CD1c-positive myeloid dendritic cell (primary cell): Measurements from ENCODE around the gene PACSIN3.
A peak's percentile ranks its signal among the peaks of the same experiment; 100 is the strongest.

Experiments
- DNase-seq: peaks from one replicate; pipeline ENCODE4 v3.0.0-alpha.2; 2016; ENCODE audit errors: extremely low spot score

Gene PACSIN3

GRCh38 chr11:47152953-47153950 is 33.0 kb downstream of the PACSIN3 start:
- DNase-seq, result peak; percentile 73

GRCh38 chr11:47152126-47152952 is 33.9 kb downstream of the PACSIN3 start:
- DNase-seq, result no peak

- DNase-seq, result no peak
These were observed 36.5 kb downstream of the PACSIN3 start for GRCh38 chr11:47149782-47150181.

- DNase-seq, result no peak
These were observed 37.2 kb downstream of the PACSIN3 start for GRCh38 chr11:47148903-47149531.

DNA sequence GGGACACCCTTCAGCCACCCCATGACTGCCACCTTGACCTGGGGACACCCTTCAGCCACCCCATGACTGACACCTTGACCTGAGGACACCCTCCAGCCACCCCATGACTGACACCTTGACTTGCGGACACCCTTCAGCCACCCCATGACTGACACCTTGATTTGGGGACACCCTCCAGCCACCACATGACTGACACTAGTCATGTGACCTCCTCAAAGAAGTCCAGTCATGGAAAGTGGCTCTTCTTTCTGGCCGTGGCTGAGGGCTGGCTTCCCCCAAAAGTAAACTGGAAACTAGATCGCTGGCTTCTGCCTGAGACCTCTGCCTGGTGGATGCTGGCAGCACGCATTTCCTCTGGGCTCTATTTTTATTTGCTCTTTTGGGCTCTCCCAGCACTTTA is 38.0 kb downstream of the PACSIN3 start:
- DNase-seq, result no peak

- DNase-seq, result no peak
These were observed 38.6 kb downstream of the PACSIN3 start for GRCh38 chr11:47147681-47148080.

DNA sequence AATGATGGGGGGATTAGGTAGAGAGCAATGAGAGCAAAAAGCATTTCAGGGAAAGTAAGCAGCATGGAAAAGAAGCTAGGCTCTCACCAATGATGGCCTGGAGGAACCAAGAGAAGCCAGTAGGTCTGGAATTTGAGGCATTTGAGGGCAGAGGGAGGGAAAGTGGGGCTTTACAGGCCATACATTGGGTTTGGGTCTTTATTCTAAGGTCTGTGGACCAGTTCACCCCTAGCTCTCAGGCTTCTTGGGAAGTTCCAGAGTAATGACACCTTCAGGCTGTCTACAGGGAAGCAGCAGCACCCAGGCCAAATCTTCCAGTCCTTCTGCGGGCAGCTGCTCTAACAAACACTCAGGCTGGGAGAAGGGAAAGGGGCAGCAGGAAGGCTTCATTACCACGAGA is 39.0 kb downstream of the PACSIN3 start:
- no peak for DNase-seq

- no peak for DNase-seq
These were observed 41.7 kb downstream of the PACSIN3 start for GRCh38 chr11:47144541-47144940.

- DNase-seq, result no peak
These were observed 42.9 kb downstream of the PACSIN3 start for GRCh38 chr11:47143322-47143721.

DNA sequence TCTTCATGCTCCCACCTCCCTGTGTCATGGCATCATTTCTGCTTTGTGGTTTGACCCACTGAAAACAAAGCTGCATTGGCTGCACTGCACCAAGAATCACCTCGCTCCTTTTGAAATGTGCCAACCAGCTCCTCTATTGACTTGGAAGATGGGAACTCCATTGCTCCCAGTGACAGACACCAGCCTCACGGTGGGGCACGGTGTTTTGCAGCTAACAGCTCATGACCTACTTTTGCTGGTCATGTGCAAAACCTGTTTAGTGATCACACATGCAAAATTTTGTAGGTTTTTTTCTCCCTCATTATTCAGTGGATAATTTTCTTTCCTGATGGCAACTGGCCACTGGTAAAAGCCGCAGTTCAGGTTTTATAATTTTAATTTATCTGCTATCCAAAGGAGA is 46.4 kb downstream of the PACSIN3 start:
- DNase-seq, result no peak

DNA sequence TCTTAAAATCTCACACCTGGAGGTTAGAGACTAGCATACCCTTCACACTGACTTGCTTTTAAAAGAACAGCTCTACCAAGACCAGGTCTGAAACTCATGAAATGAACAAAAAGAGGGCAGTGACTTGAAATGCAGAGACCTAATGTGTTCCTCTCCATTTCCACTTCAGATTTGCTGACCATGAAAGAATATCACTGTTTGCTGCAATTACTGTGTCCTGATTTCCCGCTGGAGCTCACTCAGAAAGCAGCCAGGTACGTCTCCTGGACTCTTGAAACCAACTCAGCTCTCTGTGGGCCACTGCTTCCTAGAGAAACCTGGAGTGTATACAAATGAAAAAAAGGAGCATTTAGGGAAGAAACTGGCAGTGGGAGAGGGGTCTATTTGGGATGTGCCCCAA is 48.8 kb downstream of the PACSIN3 start:
- no peak for DNase-seq

- DNase-seq, result no peak
These were observed 49.3 kb downstream of the PACSIN3 start for GRCh38 chr11:47136921-47137320.

DNA sequence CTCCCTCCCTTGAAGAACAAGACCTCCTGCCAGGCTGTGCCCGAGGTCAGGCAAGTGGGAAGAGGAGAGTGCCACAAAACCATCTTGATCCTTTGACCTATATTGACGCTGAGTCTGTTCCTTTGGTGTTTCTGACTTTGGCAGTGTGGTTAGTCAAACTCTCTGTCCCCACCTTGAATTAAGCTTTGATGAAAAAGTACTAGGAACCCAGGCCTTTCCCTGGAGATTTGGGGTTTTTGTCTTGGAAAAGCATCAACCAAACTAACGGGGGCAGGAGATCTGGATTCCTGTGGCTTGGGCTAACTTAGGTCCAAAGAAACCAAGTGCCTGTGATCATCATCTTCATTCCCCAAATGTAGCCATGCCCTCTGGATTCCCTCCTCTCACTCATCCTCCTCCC is 49.9 kb downstream of the PACSIN3 start:
- no peak for DNase-seq

DNA sequence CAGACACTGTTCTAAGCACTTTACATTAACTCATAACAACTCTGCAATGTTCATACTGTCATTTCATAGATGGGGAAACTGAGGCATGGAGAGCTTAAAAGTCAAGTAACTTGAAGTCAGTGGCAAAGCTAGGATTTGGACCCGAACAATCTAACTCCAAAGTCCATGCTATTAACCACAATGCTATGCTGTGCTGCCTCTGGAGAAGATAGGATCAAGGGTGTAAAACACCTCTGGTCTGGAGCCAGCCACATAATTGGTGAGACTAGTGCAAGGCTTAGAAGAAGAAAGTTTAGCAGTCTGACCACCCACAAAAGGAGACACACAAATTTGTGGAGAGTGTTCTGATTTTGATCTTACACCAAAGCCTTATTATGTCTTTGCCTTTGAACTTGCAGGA is 53.3 kb downstream of the PACSIN3 start:
- no peak for DNase-seq

- no peak for DNase-seq
These were observed 53.7 kb downstream of the PACSIN3 start for GRCh38 chr11:47132490-47132889.

DNA sequence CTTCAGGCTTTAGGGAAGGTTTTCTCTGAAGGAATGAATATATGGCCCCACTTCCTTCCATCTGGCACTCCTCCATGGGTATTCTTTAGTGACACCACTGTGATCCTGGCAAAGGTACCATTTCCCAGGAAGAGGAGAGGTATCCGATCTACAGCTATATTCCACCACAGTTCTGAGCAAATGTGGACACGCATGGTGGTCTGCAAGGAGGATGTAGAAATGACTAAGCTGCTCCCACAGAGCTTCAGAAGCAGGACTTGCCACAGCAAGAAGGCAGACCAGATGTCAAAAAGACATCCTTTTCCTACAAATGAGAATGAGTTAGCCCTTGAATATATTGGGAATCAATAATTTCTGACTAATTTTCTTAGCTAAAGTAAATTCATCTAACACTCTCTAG is 55.1 kb downstream of the PACSIN3 start:
- DNase-seq, result no peak

DNA sequence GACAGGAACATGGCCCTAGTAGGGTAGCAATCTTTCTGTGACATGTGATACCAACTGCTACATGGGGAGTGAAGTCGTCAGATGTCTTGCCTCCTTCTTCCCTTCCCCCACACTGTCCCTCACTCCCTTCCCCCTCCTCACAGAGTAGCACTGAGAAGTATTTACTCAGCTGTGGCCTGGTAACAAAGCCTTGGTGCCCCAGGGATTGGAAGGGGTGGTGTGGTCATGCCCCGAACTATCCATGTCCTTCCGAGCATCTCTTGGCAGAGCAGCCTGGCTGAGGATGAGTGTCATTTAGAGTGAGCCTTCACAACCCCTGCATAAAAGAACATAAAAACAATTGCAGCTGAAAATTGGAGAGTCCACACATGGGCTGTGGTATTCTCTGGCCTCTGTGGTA is 55.7 kb downstream of the PACSIN3 start:
- DNase-seq, result no peak
